Measurements from ENCODE around the gene DDX4. TPM values are rescaled to one million over a fixed set of nuclear protein-coding genes. Genes with fewer than 3 reads are reported as not detected.

Gene DDX4
- total RNA-seq, result under 1 TPM in 2 of 4 donors, not detected in 2; 0.27 to 0.33 TPM

DNA sequence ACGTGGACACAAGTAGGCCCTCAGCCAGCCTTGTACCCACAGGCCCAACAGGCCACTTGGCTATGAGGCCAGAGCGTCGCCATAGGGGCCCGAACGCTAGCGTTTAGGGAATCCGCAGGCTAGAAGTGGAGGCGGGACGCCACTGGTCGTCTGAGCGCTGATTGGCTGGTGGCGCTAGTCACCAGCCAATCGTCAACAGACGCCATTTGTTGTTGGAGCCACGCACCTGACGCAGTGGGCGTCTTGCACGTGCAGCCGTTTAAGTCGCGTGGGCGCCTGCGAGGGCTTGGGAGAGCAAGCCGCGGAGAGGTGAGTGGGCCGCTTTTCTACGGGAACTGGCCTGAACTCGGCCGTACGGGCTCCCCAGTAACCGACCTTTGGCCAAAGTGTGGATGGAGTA is at the start of gene DDX4:
Gene DDX4 (plus strand): TSS at position 269 of the 400 bp plus-strand sequence. CDS start 903 bp downstream, outside the sequence.
- no peaks in the 10 kb centered on the region for H3K4me1 ChIP-seq
- H3K36me3 ChIP-seq, result no peaks in the 10 kb centered on the region
- DNase-seq, result no peak
- H3K4me3 ChIP-seq (replicated peaks in 1 of 3), result no peak within 1 kb of the TSS
- 96 to 98% methylated on average over 31 of the region's 31 CpGs for WGBS, 2 donors
- TF ChIP-seq, protein P1, sequence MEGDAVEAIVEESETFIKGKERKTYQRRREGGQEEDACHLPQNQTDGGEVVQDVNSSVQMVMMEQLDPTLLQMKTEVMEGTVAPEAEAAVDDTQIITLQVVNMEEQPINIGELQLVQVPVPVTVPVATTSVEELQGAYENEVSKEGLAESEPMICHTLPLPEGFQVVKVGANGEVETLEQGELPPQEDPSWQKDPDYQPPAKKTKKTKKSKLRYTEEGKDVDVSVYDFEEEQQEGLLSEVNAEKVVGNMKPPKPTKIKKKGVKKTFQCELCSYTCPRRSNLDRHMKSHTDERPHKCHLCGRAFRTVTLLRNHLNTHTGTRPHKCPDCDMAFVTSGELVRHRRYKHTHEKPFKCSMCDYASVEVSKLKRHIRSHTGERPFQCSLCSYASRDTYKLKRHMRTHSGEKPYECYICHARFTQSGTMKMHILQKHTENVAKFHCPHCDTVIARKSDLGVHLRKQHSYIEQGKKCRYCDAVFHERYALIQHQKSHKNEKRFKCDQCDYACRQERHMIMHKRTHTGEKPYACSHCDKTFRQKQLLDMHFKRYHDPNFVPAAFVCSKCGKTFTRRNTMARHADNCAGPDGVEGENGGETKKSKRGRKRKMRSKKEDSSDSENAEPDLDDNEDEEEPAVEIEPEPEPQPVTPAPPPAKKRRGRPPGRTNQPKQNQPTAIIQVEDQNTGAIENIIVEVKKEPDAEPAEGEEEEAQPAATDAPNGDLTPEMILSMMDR (IDR thresholded peaks at IDR 0.05), result no peak
- TF ChIP-seq POLR2A (IDR thresholded peaks at IDR 0.05), result no peak
- intact Hi-C loops (cut with DNase I), result no loop called here
- H3K9me3 ChIP-seq, result no peaks in the 10 kb centered on the region
- H3K27me3 ChIP-seq, result no peaks in the 10 kb centered on the region
- no peak within 1 kb of the TSS for H3K27ac ChIP-seq

DNA sequence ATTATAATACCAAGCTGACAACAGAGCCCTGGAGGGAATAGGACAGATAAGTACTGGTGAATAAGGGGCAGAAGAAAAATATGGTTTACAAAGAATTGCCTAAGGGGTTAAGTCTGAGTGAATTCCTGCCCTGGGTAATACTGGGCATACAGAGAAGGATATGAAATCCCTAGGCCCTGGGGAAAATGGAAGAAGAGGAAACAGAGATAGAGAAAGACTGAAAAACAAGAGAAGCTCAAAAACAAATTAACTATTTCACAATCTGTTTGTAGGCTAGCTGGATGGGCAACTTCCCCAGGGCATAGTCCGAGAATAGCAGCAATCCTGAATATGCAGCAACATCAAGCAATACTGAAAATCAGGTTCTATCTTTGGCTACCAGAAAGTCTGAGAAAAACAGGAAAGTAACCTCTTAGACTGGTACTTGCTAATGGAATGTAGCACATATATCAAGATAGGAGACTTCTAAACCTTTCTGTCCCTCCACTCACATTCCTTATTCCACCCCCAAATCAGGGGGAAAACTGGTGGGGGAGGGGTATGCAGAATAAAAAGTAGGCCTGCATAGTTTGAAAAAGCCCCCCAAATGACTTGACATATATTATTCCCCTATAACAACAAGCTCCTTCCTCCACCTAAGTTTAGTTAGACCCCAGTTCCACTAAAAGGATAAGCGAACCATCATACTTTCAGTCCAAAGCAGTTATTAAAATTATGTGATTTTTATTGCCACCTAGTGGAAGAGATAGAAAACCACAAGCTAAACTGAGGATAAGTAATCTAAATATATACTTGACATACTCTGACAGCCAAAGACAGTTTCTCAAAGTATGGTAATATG is 46.4 kb upstream of the DDX4 start:
- H3K27ac ChIP-seq, result peak overlapping the region in 2 of 3 donors; percentile 36 to 44
- H3K4me1 ChIP-seq, result no peaks in the 10 kb centered on the region
- no peaks in the 10 kb centered on the region for H3K9me3 ChIP-seq
- H3K4me3 ChIP-seq (replicated peaks in 1 of 3), result no peak overlapping the region
- no peaks in the 10 kb centered on the region for H3K27me3 ChIP-seq
- 40 to 51% methylated on average over 2 of the region's 2 CpGs for WGBS, 2 donors
- intact Hi-C loops (cut with DNase I), result loop anchor here (5.0 kb wide), 2 partner anchors 289 to 349 kb away; no protein-coding TSS in a partner anchor
- TF ChIP-seq, protein P1 (IDR thresholded peaks at IDR 0.05), result peak; percentile 29 to 78 (median 55)
- TF ChIP-seq POLR2A (IDR thresholded peaks at IDR 0.05), result no peak
- no peaks in the 10 kb centered on the region for H3K36me3 ChIP-seq
- DNase-seq, result no peak

- H3K4me1 ChIP-seq, result no peaks in the 10 kb centered on the region
- no peak overlapping the region for H3K27ac ChIP-seq
- intact Hi-C loops (cut with DNase I), result loop anchor here (5.0 kb wide), 2 partner anchors 290 to 350 kb away; no protein-coding TSS in a partner anchor
- H3K4me3 ChIP-seq (replicated peaks in 1 of 3), result no peak overlapping the region
- H3K36me3 ChIP-seq, result no peaks in the 10 kb centered on the region
- H3K9me3 ChIP-seq, result no peaks in the 10 kb centered on the region
- DNase-seq, result no peak
- no peaks in the 10 kb centered on the region for H3K27me3 ChIP-seq
- WGBS, 2 donors, result 88 to 94% methylated on average over 2 of the region's 2 CpGs
- TF ChIP-seq, protein P1 (IDR thresholded peaks at IDR 0.05), result no peak
- no peak for TF ChIP-seq POLR2A (IDR thresholded peaks at IDR 0.05)
Measured at GRCh38 chr5:55692106-55692417, 45.8 kb upstream of the DDX4 start.

GRCh38 chr5:55692509-55692908 is 45.4 kb upstream of the DDX4 start:
- Histone ChIP-seq H3K9me3 (no peaks in the 10 kb centered on the region), H3K27ac (no peak overlapping the region), H3K4me1 (no peaks in the 10 kb centered on the region), H3K27me3 (no peaks in the 10 kb centered on the region), H3K36me3 (no peaks in the 10 kb centered on the region), H3K4me3 (replicated peaks in 1 of 3) (no peak overlapping the region)
- no peak for DNase-seq
- WGBS, 2 donors, result 78 to 79% methylated on average over 1 of the region's 1 CpG
- intact Hi-C loops (cut with DNase I), result loop anchor here (5.0 kb wide), 2 partner anchors 290 to 350 kb away; no protein-coding TSS in a partner anchor
- no peak for TF ChIP-seq POLR2A (IDR thresholded peaks at IDR 0.05)
- TF ChIP-seq, protein P1 (IDR thresholded peaks at IDR 0.05), result no peak

Data from thyroid gland (tissue), 4 donors.